Hindlimb muscle (tissue), 1 donor: ENCODE results near the gene EDN3. TPM values are rescaled to one million over a fixed set of nuclear protein-coding genes. Genes with fewer than 3 reads are reported as not detected.
A peak's percentile ranks its signal among the peaks of the same experiment; 100 is the strongest.

Experiments
- DNase-seq: peaks from one replicate; pipeline ENCODE4 v3.0.0-alpha.2; 2013
- polyA plus RNA-seq: library from polyadenylated mRNA; unstranded; fragments of 120-200 nt; gene quantifications from one replicate; pipeline ENCODE4 v1.2.1, GENCODE V29; 2013; ENCODE audit not compliant: insufficient read length

EDN3 gene
- polyA plus RNA-seq, 1 donor, result 33.9 TPM

DNA sequence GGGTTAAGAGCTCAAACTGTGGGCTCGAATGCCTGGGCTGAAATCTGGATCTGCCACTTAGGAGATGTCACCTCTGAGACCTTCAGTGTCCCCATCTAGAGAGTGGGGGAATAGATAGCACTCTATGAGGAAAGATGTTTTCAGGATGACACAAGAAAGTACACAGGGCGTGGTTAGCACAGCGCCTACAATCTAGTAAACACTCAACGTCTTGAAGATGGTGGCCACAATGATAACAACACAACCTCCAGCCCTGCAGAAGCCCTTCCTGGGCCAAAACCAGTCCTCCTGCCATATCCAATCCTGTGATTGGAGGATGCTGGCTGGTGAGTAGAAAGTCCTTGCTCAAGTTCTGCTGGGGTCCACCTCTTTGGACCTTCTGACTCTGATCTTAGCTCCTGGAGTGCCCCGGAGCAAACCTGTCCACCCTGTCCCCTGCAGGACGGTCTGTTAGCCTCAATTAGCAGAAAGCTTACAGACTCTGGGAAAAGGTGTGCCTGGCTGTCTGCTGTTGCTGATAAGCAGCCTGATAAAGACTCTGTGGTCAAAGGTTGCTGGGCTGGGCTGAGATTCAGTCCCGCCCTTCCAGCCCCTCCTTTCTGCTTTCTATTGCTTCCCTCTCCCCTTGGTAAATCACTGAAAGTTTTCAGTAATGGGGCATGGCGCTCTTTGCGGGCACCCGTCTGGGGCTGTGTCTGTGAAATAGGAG is 8.2 kb downstream of the EDN3 start:
- no peak for DNase-seq

DNA sequence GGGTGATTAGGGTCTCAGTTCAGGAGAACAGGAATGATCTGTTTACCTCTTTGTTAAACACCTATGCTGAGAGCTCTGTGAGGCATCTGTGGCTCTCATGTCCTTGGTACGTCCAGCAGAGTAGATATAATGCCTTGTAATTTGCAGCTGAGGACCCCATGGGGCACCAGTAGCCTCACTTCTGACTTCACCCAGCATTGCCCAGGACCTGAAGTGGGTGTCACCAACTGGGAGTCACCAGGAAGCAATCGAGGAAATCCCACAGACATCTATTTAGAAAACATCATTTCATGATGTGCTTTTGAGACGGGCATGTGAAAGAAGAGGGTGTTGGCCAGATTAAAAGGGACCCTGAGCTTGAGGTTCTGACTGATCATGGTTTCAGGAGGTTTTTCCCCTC is 8.8 kb downstream of the EDN3 start:
- DNase-seq, result no peak

DNA sequence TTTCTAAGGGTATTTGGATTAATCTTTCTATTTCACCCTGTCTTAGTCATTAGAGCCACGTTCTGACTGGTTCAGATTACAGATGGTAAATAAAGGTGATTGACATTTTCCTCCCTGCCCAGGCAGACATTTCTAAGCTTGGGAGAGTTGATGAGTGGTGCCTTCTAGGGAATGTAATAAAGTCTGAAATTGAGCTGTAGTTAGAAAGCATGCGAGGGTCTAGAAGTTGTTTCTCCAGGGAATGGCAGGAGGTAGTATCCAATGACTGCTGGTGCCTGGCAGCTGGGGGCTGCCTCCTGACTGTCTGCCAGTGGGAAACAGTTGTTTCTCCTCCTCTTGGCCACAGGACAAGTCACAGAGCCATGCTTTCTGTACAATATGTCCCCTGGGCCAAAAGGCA is 14.6 kb downstream of the EDN3 start:
- peak; percentile 33 for DNase-seq

DNA sequence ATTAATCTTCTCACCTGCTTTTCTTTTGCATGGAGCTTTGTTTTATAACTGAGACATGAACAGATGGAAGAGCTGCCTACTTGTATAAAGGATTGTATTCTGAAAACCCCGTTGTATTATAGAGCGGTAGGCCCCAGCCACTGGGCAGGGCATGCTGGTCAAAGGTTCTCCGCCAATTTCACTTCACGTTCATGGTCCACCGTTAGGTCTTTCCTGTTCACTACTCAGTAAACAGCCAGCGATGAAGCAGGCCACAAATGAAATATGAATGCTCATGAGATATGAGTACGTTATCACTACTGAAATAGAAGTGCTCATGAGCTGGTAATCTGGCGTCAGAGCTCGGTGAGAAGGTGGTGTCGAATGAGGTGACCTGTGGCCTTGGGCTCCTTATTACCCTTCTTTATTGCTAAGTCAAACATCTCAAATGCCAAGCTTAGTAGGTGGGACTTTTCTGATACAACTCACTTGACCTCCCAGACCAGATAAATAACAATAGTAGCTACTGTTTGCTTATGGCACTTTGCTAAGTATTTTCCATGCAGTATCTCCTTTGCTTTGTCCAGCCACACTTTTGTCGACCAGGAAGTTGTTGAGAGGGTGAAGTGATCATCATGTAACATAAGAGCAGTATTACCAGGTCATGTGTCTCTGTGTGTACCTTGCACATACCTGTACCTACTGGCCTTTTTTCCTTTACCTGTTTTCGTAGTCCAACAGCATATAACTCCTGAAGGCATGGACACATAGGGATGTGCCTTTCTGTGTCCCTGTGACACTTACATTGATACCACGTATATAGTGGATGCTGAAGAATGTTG is 16.7 kb downstream of the EDN3 start:
- DNase-seq, result no peak

DNA sequence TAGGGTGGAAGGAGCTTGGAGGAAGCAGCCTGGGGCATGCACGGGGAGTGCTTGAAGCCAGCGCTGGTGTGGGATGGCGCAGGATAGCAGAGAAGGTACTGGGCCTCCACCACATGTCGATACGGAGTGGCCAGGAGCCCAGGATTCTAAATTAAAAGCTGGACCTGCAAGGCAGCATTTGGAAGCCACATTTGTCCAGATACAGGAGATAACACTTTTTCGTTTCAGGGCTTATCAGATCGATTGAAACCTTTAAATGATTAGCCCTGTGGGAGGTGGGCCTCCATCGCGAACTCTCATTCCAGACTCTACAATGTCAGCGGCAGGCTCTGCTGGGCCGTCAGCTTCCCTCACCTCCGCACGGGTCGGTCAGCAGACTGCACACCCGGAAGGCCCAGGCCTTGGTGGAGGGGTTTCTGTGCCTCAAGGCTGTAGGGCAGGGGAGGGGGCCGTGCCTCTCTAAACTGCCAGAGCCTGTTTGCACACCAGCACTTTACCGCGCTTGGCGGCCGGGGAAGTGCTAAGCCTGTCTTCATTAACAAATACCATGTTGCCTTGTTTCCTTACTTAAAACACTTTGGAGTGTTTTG is 17.9 kb downstream of the EDN3 start:
- no peak for DNase-seq

DNA sequence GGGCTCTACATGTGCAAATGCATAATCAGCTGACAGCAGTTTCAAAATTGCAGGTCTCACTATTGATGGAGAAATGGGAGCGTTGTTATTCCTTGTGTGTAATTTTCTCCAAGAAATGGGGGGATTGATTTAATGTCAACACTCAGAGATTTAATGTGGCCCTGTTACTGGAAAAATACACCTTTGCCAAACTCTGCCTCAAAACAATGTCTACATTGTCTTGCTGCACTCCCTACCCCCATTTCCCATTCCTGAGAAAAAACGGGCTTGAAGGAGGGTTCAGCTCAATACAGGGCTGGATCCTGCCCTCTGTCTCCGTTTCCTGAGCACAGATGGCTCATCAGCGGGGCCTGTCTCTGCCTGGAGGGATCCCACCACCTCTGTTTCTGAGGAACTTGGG is 18.4 kb downstream of the EDN3 start:
- DNase-seq, result no peak

DNA sequence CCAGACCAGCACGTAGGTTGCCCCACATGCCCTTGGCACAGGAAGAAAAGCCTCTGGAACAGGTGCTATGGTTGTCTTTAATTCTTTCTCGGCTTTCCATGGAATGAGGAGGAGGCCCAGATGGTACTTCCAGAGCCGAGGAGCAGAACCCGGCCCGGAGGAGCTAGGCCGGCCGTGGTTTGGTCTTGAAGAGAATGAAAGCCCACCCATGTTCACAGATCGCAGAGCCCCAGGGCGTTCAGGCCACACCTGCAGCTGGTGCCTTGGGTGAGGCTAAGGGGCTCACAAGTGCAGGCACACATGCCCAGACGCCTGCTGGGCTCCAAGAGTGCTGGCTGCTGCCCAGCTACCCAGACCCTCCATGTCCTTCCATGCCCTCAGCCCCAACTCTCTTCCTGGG is 20.0 kb downstream of the EDN3 start:
- DNase-seq, result no peak

DNA sequence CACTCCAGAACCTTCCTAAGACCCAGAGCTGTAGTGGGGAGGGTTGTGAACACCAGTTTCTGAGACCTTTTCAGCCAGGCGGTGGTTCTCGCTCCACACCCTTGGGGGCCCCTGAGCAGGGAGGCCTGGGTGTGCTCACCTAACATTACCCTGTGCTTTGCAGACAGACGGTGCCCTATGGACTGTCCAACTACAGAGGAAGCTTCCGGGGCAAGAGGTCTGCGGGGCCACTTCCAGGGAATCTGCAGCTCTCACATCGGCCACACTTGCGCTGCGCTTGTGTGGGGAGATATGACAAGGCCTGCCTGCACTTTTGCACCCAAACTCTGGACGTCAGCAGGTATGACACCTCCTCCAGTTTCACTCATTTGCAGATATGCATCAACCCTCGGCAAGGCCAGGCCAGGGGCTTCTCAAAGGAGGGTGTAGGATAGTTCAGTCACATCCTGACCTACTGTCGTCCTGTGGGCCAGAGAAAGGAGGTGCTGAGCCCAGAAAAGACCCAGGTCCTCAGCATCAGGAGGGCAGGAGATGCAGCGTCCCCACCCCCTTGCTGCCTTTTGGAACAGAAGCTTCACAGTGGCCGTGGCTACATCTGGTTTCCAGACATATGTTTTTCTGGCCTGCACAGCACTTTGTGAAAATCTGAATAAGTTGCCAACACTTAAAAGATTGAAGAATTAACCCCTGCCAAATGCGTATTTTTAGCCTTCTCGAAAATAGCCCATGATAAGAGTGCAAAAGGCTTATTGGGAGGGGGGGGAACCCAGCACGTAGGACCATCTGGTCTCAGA is 20.6 kb downstream of the EDN3 start:
- no peak for DNase-seq

DNA sequence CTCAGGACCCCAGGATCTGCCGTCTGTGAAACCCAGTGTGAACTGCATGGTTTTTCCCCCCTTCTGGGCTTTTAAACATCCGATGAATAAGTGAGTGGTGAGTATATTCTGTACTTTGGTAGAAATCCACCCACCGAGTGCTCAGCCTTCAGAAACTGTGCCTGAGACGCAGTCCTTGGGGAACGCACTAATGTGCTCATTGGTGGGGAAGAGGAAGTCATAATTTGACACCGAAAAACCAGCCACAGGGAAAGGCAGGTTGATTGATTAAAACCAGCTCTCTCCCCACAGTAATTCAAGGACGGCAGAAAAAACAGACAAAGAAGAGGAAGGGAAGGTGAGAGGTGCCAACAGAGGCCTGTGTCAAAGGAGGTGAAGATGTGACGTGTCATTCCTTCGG is 21.7 kb downstream of the EDN3 start:
- DNase-seq, result no peak

DNA sequence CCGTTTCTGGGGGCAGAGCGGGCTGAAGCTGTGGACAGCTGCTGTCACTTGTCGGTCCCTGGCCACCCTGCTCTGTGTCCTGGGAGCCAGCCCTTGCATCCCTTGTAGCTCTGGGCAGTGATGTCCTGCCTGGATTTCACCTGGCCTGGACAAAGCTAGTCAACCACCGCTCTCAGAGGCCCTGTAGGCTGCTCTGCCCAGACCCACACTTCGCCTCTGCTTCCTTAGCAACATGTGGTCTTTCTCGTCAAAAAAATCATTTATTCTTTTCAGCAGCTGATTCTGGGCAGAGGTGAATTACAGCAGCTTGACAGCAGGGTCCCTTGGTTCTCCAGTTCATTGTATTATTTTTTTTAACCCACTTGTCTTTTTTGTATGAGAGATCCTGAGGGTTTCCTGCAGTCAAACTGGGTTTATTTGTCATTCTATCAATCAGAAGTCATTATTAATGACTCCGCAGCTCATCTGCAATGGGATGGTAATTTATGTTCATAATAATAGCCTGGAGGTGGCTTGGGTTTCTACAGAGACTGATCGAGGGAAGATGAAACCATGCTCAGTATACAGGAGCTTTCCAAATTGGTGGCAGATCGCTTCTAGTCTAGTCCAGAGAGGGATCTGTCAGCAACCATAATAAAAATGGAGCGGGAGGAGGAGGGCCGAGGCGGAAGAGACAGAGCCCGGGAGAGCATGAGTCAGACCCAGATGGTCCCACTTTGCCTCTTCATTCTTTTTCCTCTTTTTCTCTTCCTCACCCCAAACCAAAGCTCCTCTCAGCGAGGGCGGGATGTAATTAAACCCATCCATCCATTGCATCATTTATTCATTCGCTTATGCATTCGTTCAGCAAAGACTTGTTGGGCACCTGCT is 22.4 kb downstream of the EDN3 start:
- no peak for DNase-seq

DNA sequence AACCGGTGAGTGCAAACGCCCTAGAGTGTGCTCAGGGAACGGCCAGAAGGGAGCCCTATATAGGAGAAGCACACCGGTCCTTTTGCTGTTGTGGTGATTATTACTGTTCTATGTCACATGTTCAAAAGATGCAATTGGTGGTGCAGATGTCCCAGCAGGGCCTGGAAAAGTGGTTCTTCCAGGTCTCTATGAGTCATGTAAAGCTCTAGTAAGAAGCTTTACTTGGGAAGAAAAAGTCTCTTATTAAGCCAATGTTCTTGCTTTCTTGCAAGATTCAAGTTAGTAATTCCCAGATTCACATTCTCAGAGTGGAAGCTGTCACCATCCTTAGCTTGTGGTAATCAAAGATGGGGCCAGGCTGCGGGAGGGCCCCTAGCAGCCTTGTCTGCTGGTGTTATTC is 23.3 kb downstream of the EDN3 start:
- no peak for DNase-seq

DNA sequence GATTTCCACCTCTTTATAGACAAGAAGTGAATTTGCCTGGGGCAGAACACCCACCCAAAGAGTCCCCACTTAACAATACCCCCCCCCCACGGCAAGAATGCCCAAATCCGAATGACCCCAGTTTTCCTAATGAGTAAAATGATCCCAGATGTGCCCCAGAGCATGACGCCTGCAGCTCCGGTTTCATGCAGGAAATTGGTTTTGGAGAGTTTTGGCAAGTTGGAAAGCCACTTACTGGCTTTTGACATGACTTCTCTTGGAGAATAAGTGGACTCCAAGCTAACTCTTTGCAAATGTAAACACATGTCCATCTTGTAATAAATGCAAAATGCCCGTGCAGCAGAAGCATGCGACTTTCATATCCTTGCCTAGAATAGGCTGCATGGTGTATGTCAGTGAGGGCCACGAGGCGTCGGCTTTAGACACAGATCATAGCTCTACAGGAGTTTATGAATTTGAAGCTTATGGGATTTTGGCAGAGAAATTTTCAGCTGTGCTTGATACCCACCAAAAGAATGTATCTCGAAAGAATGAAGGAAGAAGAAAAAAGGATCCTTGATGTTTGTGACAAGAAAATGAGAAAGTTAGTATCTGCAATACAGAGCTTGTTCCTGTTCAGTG is 24.2 kb downstream of the EDN3 start:
- DNase-seq, result no peak

DNA sequence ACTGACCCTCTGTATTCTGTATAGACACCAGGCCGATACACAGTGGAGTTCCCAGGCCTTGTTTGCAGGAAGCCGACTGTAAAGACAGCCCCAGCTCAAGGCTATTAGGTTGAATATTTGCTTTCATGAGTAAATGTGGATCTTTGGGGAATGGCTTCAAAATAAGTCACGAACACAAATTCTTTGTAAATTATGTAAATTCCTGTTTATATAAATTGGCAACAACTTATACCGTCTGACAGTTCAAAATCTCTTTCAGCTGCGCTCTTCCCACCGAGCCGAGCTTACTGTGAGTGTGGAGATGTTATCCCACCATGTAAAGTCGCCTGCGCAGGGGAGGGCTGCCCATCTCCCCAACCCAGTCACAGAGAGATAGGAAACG is 24.7 kb downstream of the EDN3 start:
- no peak for DNase-seq

DNA sequence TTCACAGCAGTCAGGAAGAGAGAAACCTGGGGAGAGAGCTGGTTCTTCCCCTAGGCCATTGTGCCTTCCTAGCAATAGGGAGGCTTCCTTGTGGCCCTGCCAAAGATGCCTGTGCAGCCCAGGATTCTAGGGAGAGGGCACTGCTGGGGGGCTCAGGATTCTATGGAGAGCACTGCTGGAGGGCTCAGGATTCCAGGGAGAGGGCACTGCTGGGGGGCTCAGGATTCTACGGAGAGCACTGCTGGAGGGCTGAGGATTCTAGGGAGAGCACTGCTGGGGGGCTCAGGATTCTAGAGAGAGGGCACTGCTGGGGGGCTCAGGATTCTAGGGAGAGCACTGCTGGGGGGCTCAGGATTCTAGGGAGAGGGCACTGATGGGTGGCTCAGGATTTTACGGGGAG is 25.8 kb downstream of the EDN3 start:
- no peak for DNase-seq

DNA sequence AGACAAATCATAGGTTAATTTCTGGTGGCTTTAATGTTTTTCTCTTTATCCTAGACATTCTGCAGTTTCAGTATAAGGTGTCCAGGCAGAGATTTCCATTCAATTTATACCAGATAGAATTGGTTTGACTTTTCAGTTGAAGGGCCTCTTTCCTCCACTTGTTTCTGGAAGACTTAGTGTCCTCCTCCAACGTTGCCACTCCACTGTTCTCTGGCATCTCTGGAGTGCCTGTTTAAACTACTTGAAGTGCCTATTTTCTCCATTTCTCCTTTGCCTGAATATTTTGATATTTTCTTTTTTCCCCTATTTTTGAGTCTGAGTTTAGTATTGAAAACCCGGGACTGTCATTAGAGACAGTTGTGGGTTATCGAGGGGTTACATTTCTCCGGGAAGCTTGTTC is 27.7 kb downstream of the EDN3 start:
- DNase-seq, result no peak

DNA sequence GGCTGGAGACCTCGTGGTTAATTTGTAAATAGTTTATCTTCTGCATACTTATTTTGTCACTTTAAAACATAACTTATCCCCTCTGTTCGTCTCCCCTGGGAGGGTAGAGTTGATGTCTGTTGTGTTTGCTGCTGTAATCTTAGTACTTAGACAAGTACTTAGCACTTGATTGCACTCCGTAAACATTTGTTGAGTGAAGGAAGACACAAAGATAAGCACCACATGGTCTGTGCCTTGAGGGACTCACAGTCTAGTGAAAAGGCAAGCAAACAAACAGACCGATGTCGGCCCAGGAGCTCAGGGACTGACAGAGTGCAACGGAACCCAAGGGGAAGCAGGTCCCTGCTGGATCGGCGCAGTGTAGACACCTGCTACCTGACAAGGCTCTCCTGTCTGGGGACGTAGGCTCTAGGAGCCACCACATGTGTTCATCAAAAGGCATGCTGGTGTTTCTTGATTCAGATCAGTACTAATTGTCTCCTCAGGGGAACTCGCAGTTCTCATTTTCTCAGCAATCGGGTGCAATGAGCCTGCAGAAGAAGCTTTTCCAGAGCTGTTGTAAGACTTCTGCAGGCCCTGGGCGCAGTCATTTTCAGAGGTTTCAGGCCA is 31.4 kb downstream of the EDN3 start:
- no peak for DNase-seq

DNA sequence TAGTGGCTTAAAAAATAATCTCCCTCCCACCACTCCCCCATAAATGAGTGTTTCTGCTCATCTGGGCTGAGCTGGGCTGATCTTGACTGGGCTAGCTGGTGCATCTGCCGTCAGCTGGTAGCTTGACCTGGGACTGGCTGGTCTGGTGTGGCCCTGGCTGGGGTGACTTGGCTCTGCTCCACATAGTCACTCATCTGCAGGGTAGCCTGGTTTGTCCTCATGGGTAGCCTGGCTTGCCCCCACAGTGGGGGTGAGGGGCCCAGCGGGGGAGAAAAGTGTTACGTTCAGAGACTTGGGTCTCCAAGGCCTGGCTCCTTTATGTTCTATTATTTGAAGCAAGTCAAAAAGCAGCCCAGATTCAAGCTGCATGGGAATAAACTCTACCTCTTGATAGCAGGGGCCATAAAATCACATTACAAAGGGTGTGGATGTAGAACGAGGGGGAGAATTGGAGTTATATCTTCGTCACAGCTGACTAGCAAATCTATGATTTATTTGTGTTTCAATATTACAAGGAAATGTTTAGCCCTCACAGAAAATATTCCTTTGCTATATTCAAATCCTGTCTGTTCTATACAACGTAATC is 32.9 kb downstream of the EDN3 start:
- no peak for DNase-seq

DNA sequence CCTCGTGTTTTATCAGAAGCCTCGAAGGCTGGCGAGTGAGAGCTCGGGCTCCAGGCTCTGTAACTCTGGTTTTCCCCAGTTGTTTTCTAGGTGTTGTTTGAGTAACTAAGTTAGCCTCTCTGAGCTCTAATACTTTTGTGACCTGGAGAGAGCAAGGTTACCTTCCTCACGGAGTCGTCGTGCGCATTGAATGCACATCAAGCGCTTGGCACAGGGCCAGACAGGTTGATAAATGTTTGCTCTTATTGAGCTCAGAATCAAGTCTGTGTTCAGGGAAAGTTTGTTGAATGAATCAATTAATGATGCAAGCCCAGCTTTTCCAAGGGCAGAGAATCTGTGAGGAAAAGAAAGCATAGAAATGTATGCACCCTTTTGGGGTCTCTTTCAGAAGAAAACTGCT is 33.5 kb downstream of the EDN3 start:
- no peak for DNase-seq

DNA sequence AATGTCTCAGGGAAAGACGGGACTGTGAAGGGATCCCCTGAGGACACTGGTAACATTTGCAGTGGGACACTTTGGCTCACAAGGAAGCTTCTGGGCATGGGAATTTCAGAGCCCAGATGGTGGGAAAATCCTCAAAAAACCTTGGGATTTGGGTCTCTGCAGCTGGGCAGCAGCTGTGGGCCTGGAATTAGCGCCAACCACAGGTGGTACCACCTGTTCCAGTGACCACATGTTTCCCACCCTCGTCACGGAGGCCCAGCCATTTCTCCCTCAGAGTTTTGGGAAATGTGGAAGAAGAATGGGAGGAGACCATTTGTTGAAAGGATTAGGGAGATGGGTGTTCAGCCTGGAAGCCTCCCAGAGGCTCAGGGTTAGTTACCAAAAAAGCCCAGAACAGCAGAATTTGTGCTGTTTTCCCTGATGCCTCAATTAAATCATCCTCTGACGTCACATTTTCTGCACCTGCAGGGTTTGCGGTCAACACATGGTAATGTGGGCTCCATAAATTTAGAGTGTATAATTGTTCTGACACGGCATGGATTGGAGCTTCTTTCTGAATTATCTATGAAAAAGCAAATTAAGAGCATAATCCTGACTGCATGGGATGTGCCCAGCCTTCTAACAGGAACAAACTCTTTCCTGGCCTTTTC is 34.4 kb downstream of the EDN3 start:
- peak; percentile 57 for DNase-seq

DNA sequence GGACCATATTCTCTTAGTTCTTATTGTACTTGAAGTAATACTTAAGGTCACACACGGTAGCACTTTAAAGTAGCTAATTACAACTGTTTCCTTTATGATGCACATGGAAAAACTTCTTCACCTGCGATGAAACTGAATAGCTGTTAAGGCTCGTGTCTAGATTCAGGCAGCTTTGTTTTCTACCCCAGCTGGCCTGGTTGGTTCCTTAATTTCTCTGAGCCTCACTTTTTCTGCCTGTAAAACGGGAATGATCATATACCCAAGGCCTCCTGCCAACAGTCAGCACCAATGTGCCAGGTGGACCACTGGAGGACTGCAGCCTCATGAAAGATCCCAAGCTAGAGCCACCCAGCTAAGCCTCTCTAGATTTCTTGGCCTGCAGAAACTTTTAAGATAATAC is 35.0 kb downstream of the EDN3 start:
- DNase-seq, result no peak
